Activated naive CD8-positive, alpha-beta T cell (primary cell): Measurements from ENCODE around the gene GPR15.
A peak's percentile ranks its signal among the peaks of the same experiment; 100 is the strongest.

ENCODE experiments used
- H3K27ac Mint-ChIP-seq: one replicate; pipeline ENCODE4 v1.8.0; 2021; ENCODE audit warnings: mixed read lengths
- H3K27me3 Mint-ChIP-seq: one replicate; pipeline ENCODE4 v1.8.0; 2021; ENCODE audit warnings: mixed read lengths
- H3K36me3 Mint-ChIP-seq: one replicate; pipeline ENCODE4 v1.8.0; 2021; ENCODE audit warnings: mixed read lengths
- H3K4me1 Mint-ChIP-seq: one replicate; pipeline ENCODE4 v1.8.0; 2021; ENCODE audit warnings: low read depth, mixed read lengths
- H3K4me3 Mint-ChIP-seq: one replicate; pipeline ENCODE4 v1.8.0; 2021; ENCODE audit warnings: mild to moderate bottlenecking, mixed read lengths
- H3K9me3 Mint-ChIP-seq: one replicate; pipeline ENCODE4 v1.8.0; 2021; ENCODE audit warnings: low read depth, mixed read lengths

The GPR15 gene

DNA sequence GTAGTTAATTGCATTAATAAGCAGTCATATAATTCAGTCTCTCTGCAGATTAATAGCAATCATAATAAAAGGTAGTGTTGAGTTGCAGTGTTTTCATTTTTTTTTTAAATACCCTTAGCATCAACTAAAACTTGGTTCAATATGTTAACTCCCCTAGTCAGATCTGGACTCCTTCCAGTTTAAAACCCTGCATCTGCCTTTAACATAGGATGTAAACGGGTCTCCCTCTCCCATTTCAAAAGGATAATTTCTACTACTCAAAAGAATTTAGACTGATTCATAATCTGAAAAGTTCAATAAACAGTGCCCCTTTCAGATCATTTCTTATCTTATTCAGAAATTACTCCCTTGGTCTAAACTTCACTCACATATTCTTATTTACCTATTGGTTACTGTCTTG, 50.3 kb downstream of the GPR15 start:
- peaks cover 20% of the 10 kb centered on the region for H3K4me1 Mint-ChIP-seq
- peaks cover 11% of the 10 kb centered on the region for H3K36me3 Mint-ChIP-seq
- no peaks in the 10 kb centered on the region for H3K9me3 Mint-ChIP-seq
- H3K27ac Mint-ChIP-seq, result peak overlapping the region; percentile 10
- H3K4me3 Mint-ChIP-seq, result no peak overlapping the region
- H3K27me3 Mint-ChIP-seq, result no peaks in the 10 kb centered on the region

DNA sequence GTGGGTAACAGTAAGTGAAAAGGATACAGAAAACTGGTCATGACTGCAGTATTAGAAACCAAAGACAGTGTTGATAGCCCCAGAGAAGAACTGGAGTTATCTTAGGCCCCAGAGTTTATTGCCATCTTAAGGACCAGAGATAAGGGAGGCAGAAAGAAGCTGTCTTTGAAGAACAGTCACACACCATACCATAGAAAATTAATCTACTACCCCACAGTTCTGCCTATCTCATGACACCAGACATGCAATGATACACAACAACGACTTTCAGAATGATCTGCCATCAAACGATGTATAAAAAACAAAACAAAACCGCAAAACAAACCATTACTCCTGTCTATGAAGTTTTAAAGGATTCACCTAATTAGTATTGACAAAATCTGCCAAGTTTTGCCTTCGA, 52.0 kb downstream of the GPR15 start:
- no peak overlapping the region for H3K4me3 Mint-ChIP-seq
- H3K4me1 Mint-ChIP-seq, result peaks cover 15% of the 10 kb centered on the region
- H3K9me3 Mint-ChIP-seq, result no peaks in the 10 kb centered on the region
- peaks cover 8% of the 10 kb centered on the region for H3K36me3 Mint-ChIP-seq
- no peaks in the 10 kb centered on the region for H3K27me3 Mint-ChIP-seq
- no peak overlapping the region for H3K27ac Mint-ChIP-seq
